ENCODE data around the gene OR14K1.

GRCh38 chr1:247716546-247716945 is 21.9 kb upstream of the OR14K1 start, which contains the start of gene OR6F1:
- TF ChIP-seq POLR2AphosphoS5 (IDR thresholded peaks at IDR 0.05; ENCODE audit: insufficient read depth in 1 of 2, low read depth in 1 of 2) (no peak), POLR2A (IDR thresholded peaks at IDR 0.05) (no peak)
- TF ChIP-seq, protein P1, sequence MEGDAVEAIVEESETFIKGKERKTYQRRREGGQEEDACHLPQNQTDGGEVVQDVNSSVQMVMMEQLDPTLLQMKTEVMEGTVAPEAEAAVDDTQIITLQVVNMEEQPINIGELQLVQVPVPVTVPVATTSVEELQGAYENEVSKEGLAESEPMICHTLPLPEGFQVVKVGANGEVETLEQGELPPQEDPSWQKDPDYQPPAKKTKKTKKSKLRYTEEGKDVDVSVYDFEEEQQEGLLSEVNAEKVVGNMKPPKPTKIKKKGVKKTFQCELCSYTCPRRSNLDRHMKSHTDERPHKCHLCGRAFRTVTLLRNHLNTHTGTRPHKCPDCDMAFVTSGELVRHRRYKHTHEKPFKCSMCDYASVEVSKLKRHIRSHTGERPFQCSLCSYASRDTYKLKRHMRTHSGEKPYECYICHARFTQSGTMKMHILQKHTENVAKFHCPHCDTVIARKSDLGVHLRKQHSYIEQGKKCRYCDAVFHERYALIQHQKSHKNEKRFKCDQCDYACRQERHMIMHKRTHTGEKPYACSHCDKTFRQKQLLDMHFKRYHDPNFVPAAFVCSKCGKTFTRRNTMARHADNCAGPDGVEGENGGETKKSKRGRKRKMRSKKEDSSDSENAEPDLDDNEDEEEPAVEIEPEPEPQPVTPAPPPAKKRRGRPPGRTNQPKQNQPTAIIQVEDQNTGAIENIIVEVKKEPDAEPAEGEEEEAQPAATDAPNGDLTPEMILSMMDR (IDR thresholded peaks at IDR 0.05), result no peak
